BJ (cell line): ENCODE measurements around the gene SPEM2. TPM values are rescaled to one million over a fixed set of nuclear protein-coding genes. Genes with fewer than 3 reads are reported as not detected.
"Not testable (repeated sequence)": the region's sequence is repeated elsewhere in the genome, so short reads cannot be mapped to it uniquely, and the experiment has no call there.

ENCODE experiments used
- CTCF ChIA-PET: fragments of 350-600 bp; formaldehyde crosslinking; extraction: SDS; loops from one replicate; lab custom pipeline; 2021; ENCODE audit warnings: antibody characterized with exemption, inconsistent platforms; lab: Yijun Ruan, JAX
- POLR2A ChIA-PET: fragments of 300-600 bp; sonication (Branson Sonifier 250); formaldehyde crosslinking; extraction: SDS; loops from one replicate; lab custom pipeline; 2021; ENCODE audit warnings: antibody characterized with exemption; lab: Charles Lee
- DNase-seq: peaks from one replicate; pipeline ENCODE4 v3.0.0-alpha.2; 2011; ENCODE audit warnings: low read depth
- H3K27me3 ChIP-seq: 2 replicates; pipeline ENCODE4 v1.6.0; 2011; ENCODE audit warnings: low read length; ENCODE audit not compliant: control insufficient read depth, insufficient read depth
- H3K36me3 ChIP-seq: 2 replicates; pipeline ENCODE4 v1.5.1; 2011; ENCODE audit warnings: low read length; ENCODE audit not compliant: control insufficient read depth, insufficient read depth
- H3K4me3 ChIP-seq: 2 replicates; pipeline ENCODE4 v1.5.1; 2011; ENCODE audit warnings: low read depth, mild to moderate bottlenecking, control low read depth, low read length
- CTCF ChIP-seq: IDR thresholded peaks from 2 replicates; pipeline ENCODE4 v1.5.1; 2011; ENCODE audit warnings: low read depth, mild to moderate bottlenecking, control low read depth, inconsistent platforms, low read length, moderate library complexity; ENCODE audit not compliant: insufficient read depth
- polyA plus RNA-seq: library from polyadenylated mRNA; depleted of rRNA; stranded (reverse); fragments of >200 nt; gene quantifications from 2 replicates; pipeline ENCODE4 v1.2.3, GENCODE V29; 2011; rRNA removed

SPEM2 gene
- polyA plus RNA-seq, 1 experiment: not detected

- POLR2A ChIA-PET: no interaction called here
- H3K4me3 ChIP-seq: no peak overlapping the region
- TF ChIP-seq CTCF: no peak
Observed at GRCh38 chr17:7471729-7472128, 46.3 kb downstream of the SPEM2 start.

GRCh38 chr17:7474767-7475166, 49.4 kb downstream of the SPEM2 start:
- H3K27me3 ChIP-seq, CTCF ChIA-PET, POLR2A ChIA-PET, DNase-seq, H3K4me3 ChIP-seq, H3K36me3 ChIP-seq: not testable (repeated sequence)

More at GRCh38 chr17:7471729-7472128, 46.3 kb downstream of the SPEM2 start:
- no peak for DNase-seq
- Histone ChIP-seq H3K27me3 (no peaks in the 10 kb centered on the region), H3K36me3 (peaks cover 9% of the 10 kb centered on the region)
- CTCF ChIA-PET: no interaction called here

GRCh38 chr17:7475764-7476422, 50.5 kb downstream of the SPEM2 start:
- CTCF ChIA-PET: interaction anchor here (0.8 to 2.1 kb wide), 4 partner anchors 30 to 85 kb away, joined by 3 to 7 read pairs (median 3); no protein-coding TSS in a partner anchor
- no peak for TF ChIP-seq CTCF
- Histone ChIP-seq H3K36me3 (0 out of 2 replicates have a peak, but pooled peaks cover 2% of the 10 kb centered on the region), H3K27me3 (no peaks in the 10 kb centered on the region), H3K4me3 (no peak overlapping the region)
- POLR2A ChIA-PET: interaction anchor here (0.6 kb wide), 1 partner anchor 39 kb away, joined by 8 read pairs; no protein-coding TSS in a partner anchor
- no peak for DNase-seq

GRCh38 chr17:7476494-7476893, 51.1 kb downstream of the SPEM2 start:
- POLR2A ChIA-PET: interaction anchor here (0.6 kb wide), 1 partner anchor 38 kb away, joined by 8 read pairs; no protein-coding TSS in a partner anchor
- Histone ChIP-seq H3K27me3 (no peaks in the 10 kb centered on the region), H3K4me3 (no peak overlapping the region), H3K36me3 (0 out of 2 replicates have a peak, but pooled peaks cover 2% of the 10 kb centered on the region)
- no peak for DNase-seq
- no peak for TF ChIP-seq CTCF
- CTCF ChIA-PET: interaction anchor here (0.7 to 2.1 kb wide), 5 partner anchors 31 to 84 kb away, joined by 3 to 7 read pairs (median 3); no protein-coding TSS in a partner anchor

GRCh38 chr17:7476951-7477350, 51.5 kb downstream of the SPEM2 start:
- no peak for DNase-seq
- ChIA-PET CTCF (interaction anchor here (0.7 to 2.1 kb wide), 4 partner anchors 32 to 41 kb away, joined by 3 to 7 read pairs (median 3); no protein-coding TSS in a partner anchor), POLR2A (interaction anchor here (0.6 kb wide), 1 partner anchor 455 kb away, joined by 3 read pairs; the partner anchor contains the start of genes CNTROB and TRAPPC1)
- no peak for TF ChIP-seq CTCF
- Histone ChIP-seq H3K27me3 (no peaks in the 10 kb centered on the region), H3K36me3 (0 out of 2 replicates have a peak, but pooled peaks cover 2% of the 10 kb centered on the region), H3K4me3 (peak overlapping the region; percentile 85)

Other genes starting within 250 kb of the SPEM2 start
- gene ASGR1, start 246.2 kb upstream of the SPEM2 start, polyA plus RNA-seq: 0.56 and 0.59 TPM in 2 replicates
- 13.3 and 20.4 TPM in 2 replicates for gene DLG4, start 205.8 kb upstream of the SPEM2 start, polyA plus RNA-seq
- 335 and 517 TPM in 2 replicates for gene ACADVL, start 205.7 kb upstream of the SPEM2 start, polyA plus RNA-seq
- 3.6 and 5.0 TPM in 2 replicates for gene DVL2, start 191.1 kb upstream of the SPEM2 start, polyA plus RNA-seq
- 59.0 and 72.8 TPM in 2 replicates for gene PHF23, start 186.2 kb upstream of the SPEM2 start, polyA plus RNA-seq
- gene GABARAP, start 183.2 kb upstream of the SPEM2 start, polyA plus RNA-seq: 762 and 865 TPM in 2 replicates
- gene CTDNEP1, start 173.9 kb upstream of the SPEM2 start, polyA plus RNA-seq: 117 and 129 TPM in 2 replicates
- gene ELP5, start 173.4 kb upstream of the SPEM2 start, polyA plus RNA-seq: 29.8 and 35.6 TPM in 2 replicates
- 1.5 and 2.1 TPM in 2 replicates for gene CLDN7, start 163.1 kb upstream of the SPEM2 start, polyA plus RNA-seq
- gene SLC2A4, start 143.9 kb upstream of the SPEM2 start, polyA plus RNA-seq: 0.15 and 0.36 TPM in 2 replicates
- 0.11 TPM in 2 replicates for gene YBX2, start 131.0 kb upstream of the SPEM2 start, polyA plus RNA-seq
- gene EIF5A, start 118.0 kb upstream of the SPEM2 start, polyA plus RNA-seq: 556 and 579 TPM in 2 replicates
- 12.7 and 37.4 TPM in 2 replicates for gene GPS2, start 110.3 kb upstream of the SPEM2 start, polyA plus RNA-seq
- 8.0 and 14.9 TPM in 2 replicates for gene NEURL4, start 96.3 kb upstream of the SPEM2 start, polyA plus RNA-seq
- gene ACAP1, start 89.1 kb upstream of the SPEM2 start, polyA plus RNA-seq: 1.7 and 2.0 TPM in 2 replicates
- 16.2 and 19.8 TPM in 2 replicates for gene KCTD11, start 73.5 kb upstream of the SPEM2 start, polyA plus RNA-seq
- not detected in 2 replicates for gene TMEM95, start 70.5 kb upstream of the SPEM2 start, polyA plus RNA-seq
- gene TNK1, start 44.5 kb upstream of the SPEM2 start, polyA plus RNA-seq: 1.7 and 2.2 TPM in 2 replicates
- gene PLSCR3, start 31.1 kb upstream of the SPEM2 start, polyA plus RNA-seq: 40.1 and 76.1 TPM in 2 replicates
- 65.4 and 101 TPM in 2 replicates for gene TMEM256, start 21.5 kb upstream of the SPEM2 start, polyA plus RNA-seq
- 6.0 and 8.5 TPM in 2 replicates for gene NLGN2, start 17.8 kb upstream of the SPEM2 start, polyA plus RNA-seq
- gene SPEM1, start 5.3 kb upstream of the SPEM2 start, polyA plus RNA-seq: not detected in 2 replicates
- not detected in 2 replicates for gene SPEM3, start 3.2 kb downstream of the SPEM2 start, polyA plus RNA-seq
- 1.8 and 3.0 TPM in 2 replicates for gene TMEM102, start 9.8 kb downstream of the SPEM2 start, polyA plus RNA-seq
- 0.50 and 0.98 TPM in 2 replicates for gene FGF11, start 13.9 kb downstream of the SPEM2 start, polyA plus RNA-seq
- 6.8 and 7.4 TPM in 2 replicates for gene CHRNB1, start 19.4 kb downstream of the SPEM2 start, polyA plus RNA-seq
- 23.6 and 25.9 TPM in 2 replicates for gene ZBTB4, start 54.0 kb downstream of the SPEM2 start, polyA plus RNA-seq
- gene SLC35G6, start 55.8 kb downstream of the SPEM2 start, polyA plus RNA-seq: not detected in 2 replicates
- gene POLR2A, start 58.8 kb downstream of the SPEM2 start, polyA plus RNA-seq: 21.5 and 27.7 TPM in 2 replicates
- gene TNFSF12, start 123.4 kb downstream of the SPEM2 start, polyA plus RNA-seq: 29.2 and 49.5 TPM in 2 replicates
- gene TNFSF13, start 133.1 kb downstream of the SPEM2 start, polyA plus RNA-seq: 2.0 and 2.4 TPM in 2 replicates
- 69.8 and 72.2 TPM in 2 replicates for gene SENP3, start 136.3 kb downstream of the SPEM2 start, polyA plus RNA-seq
- 58.2 and 93.2 TPM in 2 replicates for gene CD68, start 154.0 kb downstream of the SPEM2 start, polyA plus RNA-seq
- gene MPDU1, start 158.2 kb downstream of the SPEM2 start, polyA plus RNA-seq: 142 and 174 TPM in 2 replicates
- gene SOX15, start 164.5 kb downstream of the SPEM2 start, polyA plus RNA-seq: 0.34 and 0.49 TPM in 2 replicates
- 33.6 and 46.2 TPM in 2 replicates for gene FXR2, start 189.3 kb downstream of the SPEM2 start, polyA plus RNA-seq
- 33.9 and 37.4 TPM in 2 replicates for gene SAT2, start 202.2 kb downstream of the SPEM2 start, polyA plus RNA-seq
- gene SHBG, start 204.5 kb downstream of the SPEM2 start, polyA plus RNA-seq: 0.85 and 1.2 TPM in 2 replicates
- not detected in 2 replicates for gene ATP1B2, start 225.3 kb downstream of the SPEM2 start, polyA plus RNA-seq